HG03280 (cell line): ENCODE measurements around the gene ZIC1.

Source experiments
- ATAC-seq: cut with Tn5 transposase; IDR thresholded peaks from one replicate; pipeline ENCODE4 v1.9.1; 2021; ENCODE audit warnings: mild to moderate bottlenecking, moderate library complexity; ENCODE audit not compliant: unreplicated experiment

The ZIC1 gene

DNA sequence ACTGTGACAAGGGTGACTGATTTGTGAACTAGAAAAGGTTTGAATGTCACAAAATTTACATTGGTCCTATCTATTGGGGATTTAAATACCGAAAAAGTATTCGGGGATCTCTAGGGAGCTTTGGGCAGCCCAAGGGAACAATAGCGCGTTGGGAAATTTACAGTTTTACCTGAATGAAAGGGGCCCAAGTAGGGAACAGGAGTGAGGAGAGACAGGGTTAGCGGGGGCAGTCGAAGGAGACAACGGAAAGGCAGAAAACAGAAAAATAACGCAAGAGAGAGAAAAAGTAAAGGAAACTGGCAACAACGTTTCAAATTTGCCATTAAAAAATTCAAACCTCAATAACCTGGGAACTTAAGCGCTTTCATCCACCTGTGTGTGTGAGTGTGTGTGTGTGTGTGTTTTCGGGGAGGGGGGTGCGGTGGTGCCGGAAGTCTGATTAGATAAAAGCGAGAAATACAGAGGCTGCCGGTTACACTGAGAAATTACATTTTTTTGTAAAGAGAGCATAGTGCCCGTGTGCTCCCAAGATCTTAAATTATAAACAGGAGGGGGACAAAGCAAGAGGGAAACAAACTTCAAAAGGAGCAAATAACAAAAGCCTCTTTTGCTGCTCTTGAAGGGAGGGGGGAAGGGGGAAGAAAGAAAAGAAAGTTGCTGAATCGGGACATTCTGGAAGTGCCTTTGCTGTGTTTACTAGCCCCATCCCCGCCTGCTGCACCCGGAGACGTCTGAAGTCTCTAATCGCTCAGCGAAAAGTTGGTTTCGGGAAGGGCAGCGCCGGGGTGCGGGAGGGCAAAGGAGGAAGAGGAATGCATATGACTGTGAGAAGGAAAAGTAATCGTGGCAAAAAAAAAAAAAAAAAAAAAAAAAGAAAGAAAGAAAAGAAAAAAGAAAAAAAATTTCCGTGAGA is 721 bp upstream of the ZIC1 start:
- ATAC-seq: no peak

- no peak for ATAC-seq
These were observed 956 bp downstream of the ZIC1 start for GRCh38 chr3:147410116-147410525.

- no peak for ATAC-seq
These were observed 1.5 kb downstream of the ZIC1 start for GRCh38 chr3:147410526-147411237.

- no peak for ATAC-seq
These were observed 2.2 kb downstream of the ZIC1 start for GRCh38 chr3:147411238-147411814.

- no peak for ATAC-seq
These were observed 2.7 kb downstream of the ZIC1 start for GRCh38 chr3:147411815-147412241.

GRCh38 chr3:147412261-147412916 is 3.2 kb downstream of the ZIC1 start:
- no peak for ATAC-seq

DNA sequence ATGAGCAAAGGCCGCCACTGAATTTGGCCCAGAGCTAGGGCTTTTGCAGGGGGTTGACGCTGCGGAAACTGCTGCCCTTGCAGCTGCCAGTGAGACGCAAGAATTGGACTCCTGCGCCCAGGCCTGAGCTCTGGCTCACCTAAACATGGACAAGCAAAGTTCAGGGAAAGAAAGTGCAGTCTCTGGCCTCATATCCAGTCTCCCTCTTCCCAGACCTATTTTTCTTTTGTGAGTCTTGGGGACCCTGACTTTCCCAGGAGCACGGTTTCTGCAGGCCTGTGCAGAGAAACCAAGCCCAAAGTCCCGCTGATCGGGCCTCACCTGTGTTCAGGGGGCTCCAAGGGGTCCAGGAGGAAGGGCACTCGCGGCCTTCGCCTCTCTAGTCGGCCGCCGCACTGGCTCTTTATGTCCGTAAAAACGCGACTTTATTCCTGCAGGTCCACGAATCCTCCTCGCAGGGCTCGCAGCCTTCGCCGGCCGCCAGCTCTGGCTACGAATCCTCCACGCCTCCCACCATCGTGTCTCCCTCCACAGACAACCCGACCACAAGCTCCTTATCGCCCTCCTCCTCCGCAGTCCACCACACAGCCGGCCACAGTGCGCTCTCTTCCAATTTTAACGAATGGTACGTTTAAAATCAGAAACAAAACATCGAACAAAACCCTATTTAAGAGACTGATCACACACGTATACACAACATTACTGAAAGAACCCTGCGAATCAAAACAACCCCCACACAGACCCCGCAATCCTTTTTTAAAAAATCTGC is 3.9 kb downstream of the ZIC1 start:
- ATAC-seq: no peak

- ATAC-seq: no peak
These were observed 4.7 kb downstream of the ZIC1 start for GRCh38 chr3:147413686-147414389.

- ATAC-seq: no peak
These were observed 5.4 kb downstream of the ZIC1 start for GRCh38 chr3:147414390-147415138.

GRCh38 chr3:147415286-147415685 is 6.1 kb downstream of the ZIC1 start:
- ATAC-seq: no peak

- no peak for ATAC-seq
These were observed 6.7 kb downstream of the ZIC1 start for GRCh38 chr3:147415874-147416273.

DNA sequence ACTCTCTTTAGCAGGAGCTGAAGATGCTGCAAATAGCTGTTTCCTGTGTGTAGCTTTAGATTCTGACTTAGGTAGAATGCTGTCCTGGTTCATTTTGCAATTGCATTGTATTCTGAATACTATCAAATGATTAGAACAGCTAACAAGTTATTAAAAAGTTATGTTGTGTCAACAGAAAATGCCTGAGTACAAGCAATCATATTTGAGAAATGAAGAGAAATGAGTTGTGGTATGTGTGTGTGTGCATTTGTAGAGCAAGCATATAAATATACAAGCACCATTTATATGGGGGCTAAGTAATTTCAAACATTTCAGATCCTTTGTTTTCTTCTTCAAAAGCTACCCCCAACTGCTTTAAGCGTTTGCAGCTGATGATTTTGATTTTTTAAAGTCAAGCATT is 7.8 kb downstream of the ZIC1 start:
- no peak for ATAC-seq

GRCh38 chr3:147417551-147418295 is 8.6 kb downstream of the ZIC1 start:
- no peak for ATAC-seq

- no peak for ATAC-seq
These were observed 9.2 kb downstream of the ZIC1 start for GRCh38 chr3:147418371-147418781.

GRCh38 chr3:147418808-147419701 is 9.9 kb downstream of the ZIC1 start:
- no peak for ATAC-seq

DNA sequence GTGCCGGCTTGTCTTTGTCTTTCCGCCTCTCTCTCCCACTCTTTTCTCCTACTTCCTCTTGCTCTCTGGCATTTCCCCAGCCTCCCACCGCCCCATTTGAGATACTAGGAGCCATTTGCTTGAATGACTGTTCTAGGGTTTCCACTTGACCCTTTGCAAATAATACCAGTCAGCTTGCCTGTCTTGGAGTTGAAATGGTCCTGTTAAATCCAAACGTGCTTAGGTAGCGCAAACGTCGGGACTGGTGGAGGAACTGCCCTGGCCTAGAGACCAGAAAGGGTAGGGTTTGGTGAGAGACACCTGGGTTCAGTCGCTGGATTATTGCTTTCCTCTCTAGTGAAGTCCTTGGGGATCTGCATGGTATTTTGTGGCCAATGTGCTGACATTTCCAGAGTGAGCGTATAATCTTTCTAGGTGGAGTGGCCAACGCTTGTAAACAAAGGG is 10.6 kb downstream of the ZIC1 start:
- ATAC-seq: no peak
